C1 segment of cervical spinal cord (tissue), 14 donors: ENCODE measurements around the gene HOXB2.
A peak's percentile ranks its signal among the peaks of the same experiment; 100 is the strongest.

Source experiments
- DNase-seq, 14 donors: peaks; one replicate each; lab custom pipeline; 2025; lab: John Stamatoyannopoulos, UW

The HOXB2 gene

GRCh38 chr17:48553190-48553547 is 8.3 kb upstream of the HOXB2 start:
- DNase-seq = no peak

- peak in 3 of 14 donors; percentile 29 to 54 (median 47) for DNase-seq
Measured at GRCh38 chr17:48552466-48553189, 7.7 kb upstream of the HOXB2 start.

- DNase-seq = no peak
Measured at GRCh38 chr17:48551596-48552465, 6.9 kb upstream of the HOXB2 start.

GRCh38 chr17:48551214-48551555 is 6.3 kb upstream of the HOXB2 start:
- DNase-seq = no peak

GRCh38 chr17:48550502-48551213 is 5.7 kb upstream of the HOXB2 start:
- no peak for DNase-seq

GRCh38 chr17:48549914-48550501 is 5.1 kb upstream of the HOXB2 start:
- DNase-seq = no peak

GRCh38 chr17:48549281-48549630 is 4.3 kb upstream of the HOXB2 start:
- DNase-seq = no peak

- DNase-seq = no peak
Measured at GRCh38 chr17:48548523-48549280, 3.8 kb upstream of the HOXB2 start.

- no peak for DNase-seq
Measured at GRCh38 chr17:48547808-48548522, 3.1 kb upstream of the HOXB2 start.

- DNase-seq = no peak
Measured at GRCh38 chr17:48546924-48547807, 2.3 kb upstream of the HOXB2 start.

- DNase-seq = peak in 1 of 14 donors; percentile 24
Measured at GRCh38 chr17:48546137-48546923, 1.4 kb upstream of the HOXB2 start.

- no peak for DNase-seq
Measured at GRCh38 chr17:48545539-48545938, 630 bp upstream of the HOXB2 start.

GRCh38 chr17:48544349-48545021 is 424 bp downstream of the HOXB2 start:
- DNase-seq = peak in 7 of 14 donors; percentile 38 to 74 (median 55)

GRCh38 chr17:48543854-48544348 is 1.0 kb downstream of the HOXB2 start:
- no peak for DNase-seq

- DNase-seq = peak in 5 of 14 donors; percentile 62 to 77 (median 64)
Measured at GRCh38 chr17:48543107-48543853, 1.6 kb downstream of the HOXB2 start.

GRCh38 chr17:48542698-48543106 is 2.2 kb downstream of the HOXB2 start:
- no peak for DNase-seq

- DNase-seq = peak in 1 of 14 donors; percentile 77
Measured at GRCh38 chr17:48542114-48542656, 2.7 kb downstream of the HOXB2 start.
